Peyer's patch (tissue), 4 donors: ENCODE data around the gene UCHL5.

ENCODE experiments used
- POLR2A ChIP-seq, 2 donors: fragments of 450-650 bp; IDR thresholded peaks; one replicate each; pipeline ENCODE4 v1.5.1; 2017; ENCODE audit warnings: antibody characterized with exemption in 2 of 2, mild to moderate bottlenecking in 2 of 2, moderate library complexity in 2 of 2
- TF ChIP-seq, protein P1 (sequence below), 6 experiments: fragments of 450-650 bp in 4 of 6; fragments of 200-600 bp in 2 of 6; sonication (generic) in 1 of 6; IDR thresholded peaks; one replicate each; pipeline ENCODE4 v1.5.1; 2017 to 2019; ENCODE audit warnings: antibody characterized with exemption in 6 of 6, mild to moderate bottlenecking in 3 of 6, moderate library complexity in 1 of 6

DNA sequence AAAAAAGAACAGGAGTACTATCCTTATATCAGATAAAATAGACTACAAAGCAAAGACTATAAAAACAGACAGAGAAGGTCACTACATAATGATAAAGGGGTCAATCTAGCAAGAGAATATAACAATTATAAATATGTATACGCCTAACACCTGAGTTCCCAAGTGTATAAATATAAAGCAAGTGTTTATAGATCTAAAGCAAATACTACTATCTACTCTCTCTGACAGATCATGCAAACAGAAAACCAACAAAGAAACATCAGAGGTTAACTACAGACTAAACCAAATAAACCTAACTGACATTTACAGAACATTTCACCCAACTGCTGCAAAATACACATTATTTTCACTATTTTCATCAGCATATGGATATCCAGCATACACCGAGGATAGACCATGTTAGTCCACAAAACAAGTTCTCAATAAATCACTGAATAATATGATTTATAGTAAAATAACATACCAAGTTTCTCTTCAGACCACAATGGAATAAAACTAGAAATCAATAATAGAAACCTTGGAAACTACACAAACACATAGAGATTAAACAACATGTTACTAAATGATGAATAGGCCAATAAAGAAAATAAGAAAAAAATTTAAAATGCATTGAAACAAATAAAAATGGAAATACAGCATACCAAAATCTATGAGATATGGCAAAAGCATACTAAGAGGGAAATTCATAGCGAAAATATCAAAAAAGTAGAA is 22.7 kb downstream of the UCHL5 start:
- TF ChIP-seq, protein P1, sequence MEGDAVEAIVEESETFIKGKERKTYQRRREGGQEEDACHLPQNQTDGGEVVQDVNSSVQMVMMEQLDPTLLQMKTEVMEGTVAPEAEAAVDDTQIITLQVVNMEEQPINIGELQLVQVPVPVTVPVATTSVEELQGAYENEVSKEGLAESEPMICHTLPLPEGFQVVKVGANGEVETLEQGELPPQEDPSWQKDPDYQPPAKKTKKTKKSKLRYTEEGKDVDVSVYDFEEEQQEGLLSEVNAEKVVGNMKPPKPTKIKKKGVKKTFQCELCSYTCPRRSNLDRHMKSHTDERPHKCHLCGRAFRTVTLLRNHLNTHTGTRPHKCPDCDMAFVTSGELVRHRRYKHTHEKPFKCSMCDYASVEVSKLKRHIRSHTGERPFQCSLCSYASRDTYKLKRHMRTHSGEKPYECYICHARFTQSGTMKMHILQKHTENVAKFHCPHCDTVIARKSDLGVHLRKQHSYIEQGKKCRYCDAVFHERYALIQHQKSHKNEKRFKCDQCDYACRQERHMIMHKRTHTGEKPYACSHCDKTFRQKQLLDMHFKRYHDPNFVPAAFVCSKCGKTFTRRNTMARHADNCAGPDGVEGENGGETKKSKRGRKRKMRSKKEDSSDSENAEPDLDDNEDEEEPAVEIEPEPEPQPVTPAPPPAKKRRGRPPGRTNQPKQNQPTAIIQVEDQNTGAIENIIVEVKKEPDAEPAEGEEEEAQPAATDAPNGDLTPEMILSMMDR (IDR thresholded peaks at IDR 0.05): no peak
- TF ChIP-seq POLR2A (IDR thresholded peaks at IDR 0.05): no peak
